Fibroblast of skin of left quadriceps (primary cell): ENCODE results near the gene KIF12.
"Not testable (repeated sequence)": the region's sequence is repeated elsewhere in the genome, so short reads cannot be mapped to it uniquely, and the experiment has no call there.

ENCODE experiments used
- DNase-seq, 2 experiments: peaks; one replicate each; pipeline ENCODE4 v3.0.0-alpha.2; 2013; ENCODE audit warnings: low read depth in 2 of 2

The KIF12 gene

GRCh38 chr9:114098936-114099668 lies at the start of gene KIF12:
Gene KIF12 (minus strand): TSS chr9:114099292. CDS start chr9:114099276, 16 bp downstream.
- DNase-seq, result no peak

- no peak for DNase-seq
Observed at GRCh38 chr9:114146735-114147134, 47.6 kb upstream of the KIF12 start.

GRCh38 chr9:114143234-114143633 lies 44.1 kb upstream of the KIF12 start:
- DNase-seq, result no peak

- DNase-seq, result no peak
Observed at GRCh38 chr9:114141553-114142402, 42.7 kb upstream of the KIF12 start.

- DNase-seq, result no peak
Observed at GRCh38 chr9:114140850-114141249, 41.8 kb upstream of the KIF12 start.

- DNase-seq, result no peak
Observed at GRCh38 chr9:114140401-114140800, 41.3 kb upstream of the KIF12 start.

- DNase-seq, result no peak
Observed at GRCh38 chr9:114139071-114139470, 40.0 kb upstream of the KIF12 start.

- DNase-seq, result no peak
Observed at GRCh38 chr9:114138552-114138971, 39.5 kb upstream of the KIF12 start.

GRCh38 chr9:114137831-114138230 lies 38.7 kb upstream of the KIF12 start:
- no peak for DNase-seq

- no peak for DNase-seq
Observed at GRCh38 chr9:114134827-114135396, 35.8 kb upstream of the KIF12 start.

GRCh38 chr9:114132550-114132918 lies 33.4 kb upstream of the KIF12 start:
- DNase-seq, result no peak

GRCh38 chr9:114131808-114132549 lies 32.9 kb upstream of the KIF12 start:
- no peak for DNase-seq

- DNase-seq, result no peak
Observed at GRCh38 chr9:114130624-114131277, 31.7 kb upstream of the KIF12 start.

GRCh38 chr9:114130141-114130540 lies 31.0 kb upstream of the KIF12 start:
- DNase-seq, result no peak

- not testable (repeated sequence) for DNase-seq
Observed at GRCh38 chr9:114128759-114129158, 29.7 kb upstream of the KIF12 start.

GRCh38 chr9:114126247-114127060 lies 27.4 kb upstream of the KIF12 start:
- no peak for DNase-seq

GRCh38 chr9:114125476-114126013 lies 26.5 kb upstream of the KIF12 start:
- no peak for DNase-seq

- DNase-seq, result no peak
Observed at GRCh38 chr9:114124666-114125475, 25.8 kb upstream of the KIF12 start.

- no peak for DNase-seq
Observed at GRCh38 chr9:114124138-114124537, 25.0 kb upstream of the KIF12 start.
